ENCODE data around the gene PRCC.

The PRCC gene

GRCh38 chr1:156766298-156767100 is 836 bp upstream of the PRCC start:
- no peaks in the 10 kb centered on the region for H3K27me3 ChIP-seq
- H3K9me3 ChIP-seq: no peaks in the 10 kb centered on the region
- no peak for DNase-seq
- peak overlapping the region; percentile 98 for H3K4me3 ChIP-seq (ENCODE audit: low read depth, low read length)
- peaks cover 5% of the 10 kb centered on the region; the same call in 1 of the 2 replicates for H3K4me1 ChIP-seq
- H3K36me3 ChIP-seq: peaks cover 14% of the 10 kb centered on the region
- no peak for TF ChIP-seq CTCF (IDR thresholded peaks at IDR 0.05; ENCODE audit: low read depth, low read length)

- DNase-seq: peak; percentile 54
- TF ChIP-seq CTCF (IDR thresholded peaks at IDR 0.05; ENCODE audit: low read depth, low read length): no peak
- Histone ChIP-seq H3K36me3 (peaks cover 14% of the 10 kb centered on the region), H3K27me3 (no peaks in the 10 kb centered on the region), H3K9me3 (no peaks in the 10 kb centered on the region), H3K4me1 (peaks cover 5% of the 10 kb centered on the region), H3K4me3 (ENCODE audit: low read depth, low read length) (peak overlapping the region; percentile 98)
Observed at GRCh38 chr1:156767879-156768604, 707 bp downstream of the PRCC start.

DNA sequence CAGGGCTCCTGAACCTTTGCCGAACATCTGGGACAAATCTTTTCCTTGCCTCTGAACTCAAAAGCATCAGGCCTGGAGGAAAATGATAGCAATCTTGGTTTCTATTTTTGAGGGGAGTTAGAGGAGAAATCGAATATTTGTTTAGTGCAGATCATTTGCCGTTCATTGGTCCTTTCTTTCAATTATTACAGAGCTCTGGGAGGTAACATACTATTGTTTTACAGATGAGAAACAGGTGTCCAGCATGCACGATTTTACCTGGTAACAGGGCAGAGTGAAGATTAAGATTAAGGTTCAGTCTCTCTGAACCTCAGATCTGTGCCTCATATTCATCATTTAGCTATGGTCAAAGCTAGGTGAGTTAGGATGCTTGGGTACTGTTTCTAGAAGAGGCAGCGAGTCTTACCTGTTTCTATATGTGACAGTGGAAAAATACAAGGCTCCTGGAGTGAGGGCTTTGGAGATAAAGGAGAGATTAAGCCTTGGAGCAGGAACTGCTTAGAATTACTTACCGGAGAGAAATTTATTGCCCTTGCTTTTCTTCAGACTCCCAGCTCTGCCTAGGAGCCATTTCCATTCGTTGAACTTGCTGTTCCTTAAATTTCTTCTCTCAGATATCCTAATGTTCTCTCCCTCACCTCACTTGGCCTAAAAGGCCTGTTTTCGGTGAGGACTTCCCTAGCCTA is 1.4 kb downstream of the PRCC start:
- peaks cover 9% of the 10 kb centered on the region for H3K4me1 ChIP-seq
- H3K4me3 ChIP-seq (ENCODE audit: low read depth, low read length): peak overlapping the region; percentile 98
- no peak for DNase-seq
- H3K36me3 ChIP-seq: peaks cover 17% of the 10 kb centered on the region
- H3K27me3 ChIP-seq: no peaks in the 10 kb centered on the region
- H3K9me3 ChIP-seq: no peaks in the 10 kb centered on the region
- no peak for TF ChIP-seq CTCF (IDR thresholded peaks at IDR 0.05; ENCODE audit: low read depth, low read length)

DNA sequence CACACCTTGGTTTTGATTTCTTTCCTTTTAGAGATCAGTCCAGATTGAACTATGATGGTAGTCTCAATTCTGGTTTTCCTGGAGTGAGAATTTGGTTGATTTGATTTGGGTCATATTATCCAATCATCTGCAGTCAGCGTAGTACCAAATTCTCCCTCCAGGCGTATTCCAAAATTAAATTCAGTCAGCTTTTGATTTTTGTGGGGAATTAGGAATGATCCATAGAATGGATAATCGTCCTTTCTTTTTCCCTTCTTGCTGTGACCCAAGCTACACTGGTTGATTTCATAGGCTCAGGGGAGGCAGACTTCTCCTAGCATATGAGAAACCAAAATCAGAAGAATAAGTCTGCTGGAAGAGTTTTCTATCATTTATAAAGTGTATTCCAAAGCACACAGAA is 4.9 kb downstream of the PRCC start:
- H3K36me3 ChIP-seq: peaks cover 18% of the 10 kb centered on the region
- no peak for DNase-seq
- no peaks in the 10 kb centered on the region for H3K9me3 ChIP-seq
- peak overlapping the region; percentile 32 for H3K4me3 ChIP-seq (ENCODE audit: low read depth, low read length)
- TF ChIP-seq CTCF (IDR thresholded peaks at IDR 0.05; ENCODE audit: low read depth, low read length): peak; percentile 36
- H3K4me1 ChIP-seq: peaks cover 14% of the 10 kb centered on the region
- H3K27me3 ChIP-seq: no peaks in the 10 kb centered on the region

DNA sequence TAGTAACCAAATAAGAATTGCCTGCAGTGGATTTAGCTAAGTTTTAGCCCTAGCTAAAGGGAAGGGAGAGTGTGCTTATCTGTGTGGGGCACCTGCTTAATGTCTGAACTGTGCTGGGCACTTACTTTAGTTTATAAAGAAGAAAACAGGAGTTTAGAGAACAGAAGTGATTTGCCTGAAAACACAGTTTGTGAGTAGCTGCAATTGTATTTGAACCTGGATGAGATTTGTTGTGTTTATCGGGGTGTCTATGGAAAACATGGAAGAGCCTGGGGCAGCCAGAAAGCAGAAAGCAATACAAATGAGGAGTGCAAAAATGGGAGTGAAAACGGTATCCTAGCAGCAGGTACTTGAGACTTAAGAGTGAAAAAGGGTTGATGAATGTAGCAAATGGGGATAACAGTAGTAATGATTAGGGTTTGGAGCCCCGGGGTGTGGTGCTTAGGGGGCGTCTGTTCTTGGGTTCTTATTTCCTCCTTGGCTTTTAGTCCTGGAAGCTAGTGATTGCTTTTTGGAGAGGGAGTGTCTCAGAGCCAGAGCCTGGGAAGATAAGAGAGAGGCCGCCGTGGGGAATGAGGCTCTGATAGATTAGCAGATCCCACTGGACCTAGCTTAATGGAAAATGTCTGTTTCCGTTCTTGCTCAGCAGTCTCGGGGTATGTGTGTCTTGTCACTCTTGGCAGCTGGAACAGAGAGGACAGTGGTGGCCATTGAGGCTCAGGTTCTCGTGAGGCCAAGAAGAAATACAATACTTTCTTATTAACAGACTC is 5.6 kb downstream of the PRCC start:
- Histone ChIP-seq H3K4me1 (peaks cover 14% of the 10 kb centered on the region), H3K4me3 (ENCODE audit: low read depth, low read length) (peak overlapping the region; percentile 32), H3K36me3 (peaks cover 18% of the 10 kb centered on the region), H3K27me3 (no peaks in the 10 kb centered on the region), H3K9me3 (no peaks in the 10 kb centered on the region)
- DNase-seq: peak; percentile 87
- TF ChIP-seq CTCF (IDR thresholded peaks at IDR 0.05; ENCODE audit: low read depth, low read length): no peak

Data from BE2C (cell line).